ENCODE measurements around the gene VSIG4.

The VSIG4 gene

DNA sequence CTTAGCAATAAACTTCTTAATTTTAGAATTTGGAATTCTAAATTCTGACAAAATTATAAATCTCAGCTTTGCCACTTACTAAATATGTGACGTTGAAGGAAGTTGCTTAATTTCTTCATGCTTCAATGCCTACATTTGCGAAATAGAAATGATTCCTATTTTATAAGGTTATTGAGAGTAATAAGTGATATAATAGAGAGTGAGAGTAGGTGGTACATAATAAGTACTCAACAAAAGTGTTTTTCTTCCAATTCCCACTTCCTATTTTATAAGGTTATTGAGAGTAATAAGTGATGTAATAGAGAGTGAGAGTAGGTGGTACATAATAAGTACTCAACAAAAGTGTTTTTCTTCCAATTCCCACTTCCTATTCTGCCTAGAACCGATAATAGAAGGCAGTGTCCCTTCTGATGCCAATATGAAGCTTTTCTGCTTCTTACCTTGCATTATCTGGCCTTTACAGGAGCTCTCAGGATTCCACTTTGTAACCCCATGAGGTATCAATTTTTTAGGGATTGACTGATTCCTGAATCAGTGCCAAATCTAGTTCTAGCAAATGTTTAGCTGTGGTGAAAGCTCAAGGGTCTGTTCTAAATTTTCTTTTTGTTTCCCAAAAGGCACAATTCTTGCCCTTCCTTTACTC, 31.4 kb downstream of the VSIG4 start:
- no peak for DNase-seq (ENCODE audit: low spot score)

DNA sequence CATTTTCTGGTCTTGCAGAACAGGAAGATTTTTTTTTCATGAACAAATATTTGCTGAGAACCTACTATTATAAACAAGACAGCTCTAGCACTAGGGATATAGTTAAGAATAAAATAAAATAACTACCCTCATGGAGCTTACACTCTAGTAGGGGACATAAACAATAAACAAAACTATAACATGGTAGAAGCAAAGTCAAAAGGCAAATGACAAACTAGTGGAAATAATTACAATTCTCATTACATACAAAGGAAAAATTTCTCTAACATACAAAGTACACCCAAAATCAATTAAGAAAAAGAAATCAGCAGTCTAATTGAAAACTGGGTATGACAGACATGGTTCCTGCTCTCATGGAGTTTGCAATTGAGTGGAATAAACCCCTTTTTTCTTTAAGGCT, 32.0 kb downstream of the VSIG4 start:
- DNase-seq (ENCODE audit: low spot score): no peak

DNA sequence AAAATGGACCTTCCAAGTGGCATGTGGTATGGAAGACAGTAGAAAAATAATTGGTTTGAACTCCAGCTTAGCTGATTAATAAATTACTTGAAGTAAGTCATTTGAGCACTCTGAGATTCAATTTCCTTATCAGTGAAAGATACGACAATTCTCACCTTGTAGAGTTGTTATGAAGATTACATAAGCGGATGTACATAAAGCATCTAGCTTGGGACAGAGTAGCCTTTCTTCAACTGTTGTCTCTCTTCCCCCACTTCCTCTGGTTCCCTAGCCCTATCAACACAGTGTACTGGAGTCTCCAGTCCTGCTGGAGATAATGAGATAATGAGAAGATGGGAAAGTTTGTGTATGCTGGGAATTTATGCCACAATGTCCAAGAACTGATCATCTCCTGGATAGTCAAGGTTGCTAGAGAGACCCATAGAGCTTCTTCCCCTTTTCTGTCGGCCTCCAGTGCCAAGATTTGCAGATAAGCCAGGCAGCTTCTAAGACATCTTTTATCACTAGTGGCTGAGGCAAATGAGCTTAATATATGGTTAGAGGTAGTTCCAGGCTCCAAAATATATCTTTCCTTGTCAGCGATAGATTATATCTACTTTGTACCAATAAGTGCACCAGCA, 33.9 kb downstream of the VSIG4 start:
- no peak for DNase-seq (ENCODE audit: low spot score)

DNA sequence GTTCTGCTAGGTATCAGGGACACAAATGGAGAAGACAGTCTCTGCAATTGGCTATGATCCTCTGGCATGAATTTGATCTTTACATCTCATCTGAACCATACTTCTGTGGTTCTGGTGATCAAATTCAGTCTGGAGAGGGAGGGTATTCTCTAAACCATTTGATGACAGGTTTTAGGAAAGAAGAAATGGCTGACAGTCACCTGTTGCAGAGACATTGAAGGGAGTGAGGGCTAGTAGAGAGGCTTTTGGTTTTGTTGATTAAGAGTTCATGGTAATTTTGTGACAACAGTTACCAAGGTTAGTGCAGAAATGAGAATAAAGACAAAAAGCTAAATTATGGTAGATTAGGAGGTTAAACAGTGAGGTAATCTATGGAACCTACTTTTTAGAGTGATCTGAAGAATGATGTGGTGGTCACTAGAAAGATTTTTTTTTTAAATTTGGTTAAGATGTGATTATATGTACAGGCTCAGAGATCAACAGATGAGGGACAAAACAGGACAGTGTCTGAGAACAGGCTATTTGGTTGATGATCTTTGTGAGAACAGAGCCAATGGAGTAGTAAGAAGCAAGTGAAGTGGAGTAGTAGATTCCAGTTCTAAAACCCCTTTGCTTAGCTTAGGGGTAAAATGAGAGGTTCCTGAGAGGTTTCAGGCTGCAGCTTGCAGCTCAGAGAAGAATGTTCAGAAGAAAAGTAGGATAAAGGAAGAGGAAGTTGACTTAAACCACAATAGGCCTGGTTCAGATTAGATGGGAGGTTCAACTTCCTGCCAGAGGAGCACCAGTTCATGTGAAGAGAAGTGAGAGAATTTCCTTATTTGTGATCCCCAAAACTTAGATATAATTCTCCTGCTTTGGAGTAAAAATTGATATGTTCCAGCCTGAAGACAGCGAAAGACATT, 34.7 kb downstream of the VSIG4 start:
- no peak for DNase-seq (ENCODE audit: low spot score)

DNA sequence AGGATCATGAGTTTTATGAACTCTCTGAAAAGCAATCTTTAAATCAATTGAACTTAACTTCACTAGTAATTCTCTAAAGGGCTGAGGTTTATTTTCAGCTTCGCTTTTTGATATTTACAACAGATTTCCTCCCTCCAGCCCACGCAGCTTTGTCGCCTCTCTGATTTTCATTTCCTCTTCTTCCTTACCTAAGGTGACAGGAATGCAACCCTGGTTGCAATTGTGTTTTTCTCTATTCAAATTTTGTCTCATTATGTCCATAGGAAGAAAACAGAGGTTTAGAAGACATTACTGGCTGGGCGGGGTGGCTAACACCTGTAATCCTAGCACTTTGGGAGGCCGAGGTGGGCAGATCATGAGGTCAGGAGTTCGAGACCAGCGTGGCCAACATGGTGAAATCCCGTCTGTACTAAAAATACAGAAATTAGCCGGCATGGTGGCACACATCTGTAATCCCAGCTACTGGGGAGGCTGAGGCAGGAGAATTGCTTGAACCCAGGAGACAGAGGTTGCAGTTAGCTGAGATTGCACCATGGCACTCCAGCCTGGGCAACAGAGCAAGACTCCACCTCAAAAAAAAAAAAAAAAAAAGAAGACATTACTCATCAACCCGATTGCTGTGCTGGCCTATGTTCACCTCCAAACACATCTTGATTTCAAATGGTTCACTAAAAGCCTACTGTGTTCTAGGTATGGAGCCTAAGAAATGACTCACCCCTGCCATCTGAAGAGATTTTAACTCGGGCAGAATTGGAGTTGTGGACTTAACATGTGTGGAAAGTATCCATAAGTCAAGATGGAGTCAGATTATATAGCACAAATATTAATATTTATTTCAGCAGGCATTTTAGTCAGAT, 36.8 kb downstream of the VSIG4 start:
- DNase-seq (ENCODE audit: low spot score): no peak

DNA sequence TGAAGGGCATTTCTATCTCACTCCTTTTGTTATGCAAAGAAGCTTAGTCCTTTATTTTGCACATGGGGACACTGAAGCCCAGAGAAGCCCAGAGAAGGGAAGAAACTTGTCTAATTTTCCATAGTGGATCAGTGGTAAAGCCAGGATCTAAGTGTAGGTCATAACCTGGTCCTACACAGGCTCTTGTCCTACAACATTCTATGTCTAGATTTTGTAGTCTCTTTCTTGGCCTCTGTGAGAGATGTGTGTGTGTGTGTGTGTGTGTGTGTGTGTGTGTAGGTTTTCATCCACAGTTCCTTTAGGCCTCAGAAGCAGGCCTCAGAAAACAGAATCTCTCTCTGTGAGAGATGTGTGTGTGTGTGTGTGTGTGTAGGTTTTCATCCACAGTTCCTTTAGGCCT, 38.3 kb downstream of the VSIG4 start:
- no peak for DNase-seq (ENCODE audit: low spot score)

DNA sequence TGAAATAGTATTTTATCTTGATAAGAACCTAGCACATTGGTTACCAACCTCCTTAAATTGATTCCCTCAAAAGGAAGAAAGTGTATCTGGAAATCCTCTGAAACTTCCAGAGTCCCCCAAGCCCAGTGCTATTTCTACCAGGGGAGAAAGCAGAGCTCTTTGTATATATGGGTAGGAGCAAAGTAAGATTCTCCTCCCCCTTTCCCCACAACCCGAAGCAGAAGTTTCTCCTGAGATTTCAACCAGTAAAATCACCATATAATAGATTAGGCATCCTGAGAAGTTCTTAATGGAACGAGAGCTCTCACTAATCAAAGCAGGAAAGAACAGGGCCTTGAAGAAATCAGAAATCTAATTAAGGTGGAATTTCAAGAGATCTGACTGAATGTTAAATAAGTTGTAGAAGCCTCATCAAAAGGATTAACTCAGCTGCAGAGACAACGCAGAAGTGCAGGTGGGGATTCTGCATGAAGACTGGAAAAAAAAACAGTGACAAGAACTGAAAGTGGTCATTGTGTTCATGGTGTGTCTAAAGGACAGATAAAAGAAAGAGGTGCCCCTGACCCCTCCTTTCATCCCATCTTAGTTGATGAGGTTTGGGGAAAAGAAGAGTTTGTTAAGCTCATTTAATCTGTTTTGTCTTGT, 39.1 kb downstream of the VSIG4 start:
- DNase-seq (ENCODE audit: low spot score): no peak

DNA sequence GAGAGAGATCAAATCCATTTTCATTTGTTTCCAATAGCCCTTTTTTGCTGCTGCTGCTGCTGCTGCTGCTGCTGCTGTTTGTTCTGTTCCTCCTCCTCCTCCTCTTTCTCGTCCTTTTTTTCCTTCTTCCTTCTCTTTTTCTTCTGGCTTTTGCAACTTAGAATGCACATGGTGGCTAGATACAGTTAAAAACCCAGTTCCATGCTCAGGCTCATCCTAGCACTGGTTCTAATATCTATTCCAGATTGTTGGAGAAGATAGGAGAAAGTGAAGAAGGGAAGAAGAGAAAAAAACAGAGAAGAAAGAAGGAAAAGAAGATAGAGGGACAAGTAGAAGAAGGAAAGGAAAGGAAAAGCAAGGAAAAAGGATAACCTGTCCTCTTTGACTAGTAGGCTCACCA, 39.7 kb downstream of the VSIG4 start:
- no peak for DNase-seq (ENCODE audit: low spot score)

DNA sequence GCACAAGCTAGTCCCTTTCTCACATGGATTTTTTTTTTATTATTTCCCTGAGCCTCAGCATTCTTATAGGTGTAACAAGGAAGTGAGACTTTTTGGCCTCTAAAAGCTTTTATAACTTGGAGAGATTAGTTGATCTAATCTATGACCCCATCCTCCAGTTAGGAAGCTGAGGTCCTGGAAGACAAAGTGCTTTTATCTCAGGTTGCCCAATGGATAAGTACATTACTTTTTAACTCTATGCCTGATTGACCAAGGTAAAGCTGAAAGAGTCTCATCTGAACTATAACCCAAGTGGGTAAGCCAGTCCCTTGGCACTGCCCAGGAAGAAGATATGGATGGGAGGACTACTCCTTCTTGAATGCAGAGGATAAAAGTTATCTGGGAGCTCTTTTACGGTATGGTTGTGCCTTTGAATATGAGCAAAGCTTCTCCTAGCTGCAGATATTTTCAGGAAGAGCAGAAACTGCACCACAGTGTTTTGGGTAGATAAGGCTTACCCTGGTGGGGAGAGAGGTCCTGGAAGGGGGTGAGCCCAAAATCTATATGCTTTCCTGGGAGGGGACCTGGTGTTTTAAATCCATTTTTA, 40.2 kb downstream of the VSIG4 start:
- DNase-seq (ENCODE audit: low spot score): no peak

DNA sequence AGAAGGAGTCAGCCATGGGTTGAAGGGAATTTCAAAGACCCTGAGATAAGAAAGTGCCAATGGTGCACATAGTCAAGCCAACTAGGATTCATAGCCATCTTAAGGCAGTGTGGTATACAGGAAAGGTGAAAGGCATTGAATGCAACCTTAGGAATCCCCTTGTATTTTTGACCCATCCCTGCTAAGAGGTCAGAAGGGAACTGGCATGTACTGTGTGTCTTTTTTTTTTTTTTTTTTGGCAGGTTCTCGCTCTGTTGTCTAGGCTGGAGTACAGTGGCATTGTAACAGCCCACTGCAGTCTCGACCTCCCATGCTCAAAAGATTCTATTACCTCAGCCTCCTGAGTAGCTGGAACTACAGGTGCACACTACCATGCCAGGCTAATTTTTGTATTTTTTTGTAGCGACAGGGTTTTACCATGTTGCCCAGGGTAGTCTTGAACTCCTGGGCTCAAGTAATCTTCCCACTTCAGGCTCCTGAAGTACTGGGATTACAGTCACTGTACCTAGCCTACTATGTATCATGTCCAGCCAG, 40.8 kb downstream of the VSIG4 start:
- DNase-seq (ENCODE audit: low spot score): no peak

DNA sequence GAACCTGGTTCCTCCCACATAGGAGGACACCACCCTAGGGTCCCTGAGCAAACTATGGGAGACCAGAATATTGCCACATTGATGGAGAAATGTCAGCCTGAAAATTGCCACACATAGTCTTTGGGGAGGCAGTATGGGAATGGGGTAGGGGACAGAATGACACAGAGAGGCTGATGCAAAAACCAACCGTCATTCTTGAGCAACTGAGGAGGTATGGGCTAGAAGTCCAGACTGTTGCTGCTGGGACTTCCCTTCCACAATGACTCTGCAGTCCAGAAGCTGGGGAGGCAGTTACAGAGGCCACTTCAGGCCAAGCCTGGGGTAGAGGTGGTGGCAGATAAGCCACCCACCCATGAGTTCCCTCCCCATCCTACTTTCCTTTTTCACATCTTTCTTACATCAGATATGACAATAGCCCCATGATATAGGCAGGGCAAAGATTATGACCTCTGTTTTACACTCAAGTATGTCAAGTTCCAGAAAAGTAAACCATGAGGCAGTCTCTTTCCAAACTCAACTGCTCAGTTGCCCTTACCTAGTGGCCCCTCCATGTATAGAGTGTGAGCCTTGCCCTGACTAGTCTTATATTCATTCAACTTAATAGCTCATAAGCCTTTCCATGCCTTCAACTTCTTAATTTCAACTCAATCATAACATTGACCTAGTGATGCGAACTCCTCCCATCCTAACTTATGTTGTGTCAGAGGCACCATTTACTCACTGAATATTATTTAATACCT, 41.7 kb downstream of the VSIG4 start:
- DNase-seq (ENCODE audit: low spot score): no peak

DNA sequence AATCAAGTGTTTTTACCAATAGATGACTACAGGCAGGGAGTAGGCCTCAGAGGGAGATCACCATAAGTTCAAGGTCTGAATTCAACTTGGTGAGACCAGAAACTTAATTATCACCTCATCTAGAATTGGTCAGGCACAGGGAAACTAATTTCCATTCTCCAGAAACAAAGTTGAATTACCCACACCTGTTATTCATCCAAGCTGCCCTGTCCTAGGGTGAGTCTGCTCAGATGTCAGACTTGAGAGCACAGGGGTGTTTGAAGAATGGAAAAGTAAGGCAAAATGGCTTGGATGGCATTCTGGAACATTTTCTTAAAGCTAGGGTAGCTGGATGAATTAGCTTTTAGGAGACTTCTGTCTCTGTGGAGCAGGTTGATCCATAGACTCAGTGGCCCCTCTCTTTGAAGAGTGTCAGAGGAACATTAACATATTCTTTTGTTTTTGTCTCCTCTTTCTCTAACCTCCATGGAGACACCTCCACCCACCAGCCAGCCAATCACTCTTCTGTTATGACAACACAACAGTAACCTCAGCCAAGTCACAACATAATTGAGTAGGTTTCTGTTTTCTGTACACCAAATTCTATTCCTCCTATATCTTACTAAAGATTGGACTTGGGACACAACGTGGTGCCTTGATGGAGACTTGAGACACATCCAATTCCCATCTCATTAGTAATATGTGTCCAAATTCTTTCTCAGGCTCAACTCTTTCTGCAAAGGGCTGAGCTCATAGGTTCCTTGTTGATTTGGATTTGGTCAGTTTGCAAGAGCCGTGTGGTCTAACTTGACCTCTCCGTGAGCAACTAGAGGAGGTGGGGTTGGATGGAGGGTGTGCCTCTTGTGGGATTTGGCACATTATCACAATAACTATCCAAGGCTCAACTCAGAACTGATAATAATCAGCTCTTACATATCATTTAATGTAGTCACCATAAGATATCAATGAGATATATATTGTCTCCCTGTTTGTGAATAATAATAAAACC, 45.1 kb downstream of the VSIG4 start:
- no peak for DNase-seq (ENCODE audit: low spot score)

DNA sequence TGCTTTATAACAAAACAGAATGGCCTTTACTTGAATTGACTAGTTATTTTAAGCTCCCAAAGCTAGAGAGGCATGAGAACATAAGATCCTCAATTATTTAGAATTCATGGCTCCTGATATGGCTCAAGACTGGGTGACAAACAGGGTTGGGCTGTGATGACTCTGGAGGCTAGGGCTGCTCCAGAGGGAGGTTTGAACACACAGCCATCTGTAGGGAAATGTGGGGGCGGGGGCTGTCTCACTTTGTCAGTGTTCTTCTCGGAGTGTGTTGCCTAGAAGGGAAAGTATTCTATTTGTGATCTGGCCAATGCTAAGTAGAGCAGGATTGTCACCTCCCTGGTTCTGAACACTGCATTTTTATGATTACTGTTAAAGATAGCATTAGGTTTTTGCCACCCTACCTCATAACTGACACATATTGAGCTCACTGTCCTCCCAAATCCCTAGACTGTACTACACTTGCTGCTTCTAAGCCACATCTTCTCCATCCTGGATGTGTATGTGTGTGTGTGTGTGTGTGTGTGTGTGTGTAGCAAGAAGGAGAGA, 45.9 kb downstream of the VSIG4 start:
- DNase-seq (ENCODE audit: low spot score): no peak

DNA sequence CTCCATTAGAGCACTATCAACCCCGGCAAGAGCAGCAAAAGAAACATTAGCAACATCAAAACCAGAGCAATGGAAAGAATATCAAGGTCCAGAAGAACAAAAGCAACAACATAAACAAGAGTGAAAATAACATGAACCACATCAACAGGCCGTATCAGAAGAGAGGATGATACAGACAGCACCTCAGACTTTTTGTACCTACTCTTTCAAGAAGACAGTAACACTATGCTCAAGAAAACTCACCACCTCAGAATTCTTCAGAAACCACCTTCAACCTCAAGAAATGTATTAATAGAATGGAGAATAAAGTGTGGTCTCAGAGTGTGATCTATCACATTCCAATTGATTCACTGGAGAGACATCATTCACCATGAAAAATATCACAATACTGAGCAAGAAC, 46.5 kb downstream of the VSIG4 start:
- DNase-seq (ENCODE audit: low spot score): no peak

DNA sequence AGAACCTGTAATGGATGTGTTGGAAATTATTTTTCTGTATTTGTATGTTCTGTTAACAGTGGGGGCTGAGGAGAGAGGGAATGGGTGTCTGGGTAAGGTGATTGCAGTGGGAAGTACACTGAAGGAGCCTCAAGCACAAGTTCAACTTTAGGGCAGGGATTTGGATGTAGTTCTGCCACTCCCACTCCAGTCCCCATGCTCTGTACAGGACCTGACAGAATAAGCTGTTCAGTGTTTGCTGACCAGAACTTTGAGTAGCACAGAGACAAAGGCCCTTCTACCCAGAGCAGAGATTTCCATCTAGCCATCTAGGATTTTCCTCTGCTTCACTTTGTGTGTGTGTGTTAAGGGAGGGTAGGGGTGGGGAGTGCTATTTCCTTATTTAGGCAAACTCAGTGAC, 49.2 kb downstream of the VSIG4 start:
- no peak for DNase-seq (ENCODE audit: low spot score)

DNA sequence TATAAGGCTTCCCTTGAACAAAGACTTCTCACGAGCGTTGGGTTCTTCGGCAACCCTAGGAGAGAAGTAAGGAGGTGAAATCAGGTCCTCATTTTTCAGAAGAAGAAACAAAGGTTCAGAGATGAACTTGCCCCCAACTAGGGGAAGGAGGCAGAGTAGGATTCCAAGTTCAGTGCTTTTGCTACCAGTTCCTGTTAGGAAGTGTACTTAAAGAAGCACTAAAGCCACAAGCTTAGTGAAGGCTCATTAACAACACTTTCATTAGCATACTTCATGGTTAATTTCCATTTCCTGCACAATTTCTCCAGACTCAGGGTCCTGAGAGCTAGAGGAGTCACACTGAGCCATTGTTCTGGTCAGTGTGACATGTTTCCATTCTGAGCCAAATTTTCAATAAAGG, 52.1 kb downstream of the VSIG4 start:
- DNase-seq (ENCODE audit: low spot score): no peak

DNA sequence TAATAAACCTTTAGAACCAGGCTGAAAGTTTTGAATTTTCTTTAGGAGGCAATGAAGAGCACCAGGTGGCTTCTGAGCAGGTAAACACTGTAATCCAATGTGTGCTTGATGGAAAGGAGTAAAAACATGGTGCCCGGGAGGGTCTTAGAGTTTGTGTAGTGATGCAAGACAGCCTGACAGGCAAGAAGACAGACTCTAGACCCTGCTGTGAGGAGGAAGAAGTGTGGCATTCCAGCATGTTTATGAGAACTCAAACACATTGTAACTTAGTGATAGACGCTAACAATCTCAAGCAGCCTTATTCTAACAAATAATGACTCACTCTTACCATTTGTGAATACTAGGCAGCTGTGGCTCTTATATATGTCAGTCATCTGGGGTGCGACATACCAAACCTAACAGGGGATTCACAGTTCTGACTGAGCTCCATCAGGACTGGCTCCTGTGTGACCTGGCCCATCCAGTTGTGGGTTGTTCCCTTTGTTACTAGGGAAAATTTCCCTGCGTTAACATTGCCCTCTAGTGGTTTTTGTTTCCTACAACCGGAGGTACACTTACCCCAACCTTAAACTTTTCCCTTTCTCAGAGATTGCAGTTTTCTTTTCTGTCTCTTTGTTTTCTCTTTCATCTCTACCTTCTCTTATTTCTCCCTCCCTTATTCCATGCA, 53.8 kb downstream of the VSIG4 start:
- no peak for DNase-seq (ENCODE audit: low spot score)

DNA sequence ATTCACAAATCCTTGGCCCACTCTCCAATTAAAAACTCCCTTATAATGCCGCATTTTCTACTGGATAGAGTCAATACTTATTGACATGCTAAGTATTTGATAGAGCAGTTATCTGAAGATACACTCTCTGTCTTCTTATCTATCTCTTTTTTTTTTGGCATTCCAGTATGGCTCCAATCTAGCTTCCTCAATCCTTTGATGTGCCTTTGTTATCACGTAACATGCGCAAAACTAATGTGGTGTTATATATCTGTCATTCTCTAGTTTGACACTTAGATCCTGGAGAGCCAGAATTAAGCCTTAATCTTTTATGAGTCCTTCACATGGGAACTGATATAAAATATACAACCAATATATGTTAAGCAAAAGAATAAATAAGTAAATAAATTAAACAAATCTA, 54.7 kb downstream of the VSIG4 start:
- no peak for DNase-seq (ENCODE audit: low spot score)
